ENCODE results near the gene RAX2. TPM values are rescaled to one million over a fixed set of nuclear protein-coding genes. Genes with fewer than 3 reads are reported as not detected.

RAX2 gene
- polyA plus RNA-seq, 1 donor from 2014 or later, result not detected

GRCh38 chr19:3762501-3763459, 9.2 kb downstream of the RAX2 start, which contains the start of gene MRPL54:
Gene MRPL54 (plus strand): TSS chr19:3762682. CDS start chr19:3762701, 19 bp downstream.
- Histone ChIP-seq H3F3A (ENCODE audit: insufficient read depth, low read length, poor library complexity, severe bottlenecking) (no peaks in the 10 kb centered on the region), H3K27ac (ENCODE audit: low read length) (peak within 1 kb of the TSS; percentile 95), H3K79me2 (replicated peaks; ENCODE audit: insufficient read depth, low read length) (peaks cover 7% of the 10 kb centered on the region), H3K27me3 (ENCODE audit: insufficient read depth, low read depth, low read length) (no peaks in the 10 kb centered on the region), H3K9me3 (ENCODE audit: low read length) (no peaks in the 10 kb centered on the region), H4K20me1 (ENCODE audit: insufficient read depth) (no peaks in the 10 kb centered on the region), H3K4me3 (ENCODE audit: low read length) (peak within 1 kb of the TSS; percentile 75), H3K4me2 (ENCODE audit: low read length) (no peak within 1 kb of the TSS), H3K9ac (ENCODE audit: low read length) (peak within 1 kb of the TSS; percentile 91), H3K9me2 (ENCODE audit: insufficient read depth, low read length) (no peaks in the 10 kb centered on the region), H3K36me3 (ENCODE audit: insufficient read depth, low read length) (no peaks in the 10 kb centered on the region), H2AFZ (ENCODE audit: low read depth, low read length) (peak within 1 kb of the TSS; percentile 48)
- TF ChIP-seq CTCF (IDR thresholded peaks at IDR 0.05; ENCODE audit: poor library complexity, severe bottlenecking) (no peak), POLR2AphosphoS5 (IDR thresholded peaks at IDR 0.05) (peak; percentile 97), EZH2 (IDR thresholded peaks at IDR 0.05; ENCODE audit: borderline replicate concordance, insufficient read depth, low read length, poor library complexity, severe bottlenecking) (no peak), EP300 (conservative IDR thresholded peaks at IDR 0.05; ENCODE audit: poor library complexity, severe bottlenecking) (peak; percentile 82), RAD21 (conservative IDR thresholded peaks at IDR 0.05) (peak; percentile 62), REST (IDR thresholded peaks at IDR 0.05; ENCODE audit: borderline replicate concordance) (peak; percentile 87), TAF1 (IDR thresholded peaks at IDR 0.05; ENCODE audit: low read depth) (peak; percentile 67), MXI1 (conservative IDR thresholded peaks at IDR 0.05; ENCODE audit: poor library complexity, severe bottlenecking) (peak; percentile 93), SMC3 (conservative IDR thresholded peaks at IDR 0.05; ENCODE audit: poor library complexity) (peak; percentile 65)

GRCh38 chr19:3762130-3762473, 9.9 kb downstream of the RAX2 start:
- Histone ChIP-seq H3K4me3 (ENCODE audit: low read length) (peak overlapping the region; percentile 70), H3K9ac (ENCODE audit: low read length) (no peak overlapping the region), H4K20me1 (ENCODE audit: insufficient read depth) (no peaks in the 10 kb centered on the region), H3F3A (ENCODE audit: insufficient read depth, low read length, poor library complexity, severe bottlenecking) (no peaks in the 10 kb centered on the region), H3K36me3 (ENCODE audit: insufficient read depth, low read length) (no peaks in the 10 kb centered on the region), H3K79me2 (replicated peaks; ENCODE audit: insufficient read depth, low read length) (peaks cover 7% of the 10 kb centered on the region), H3K9me3 (ENCODE audit: low read length) (no peaks in the 10 kb centered on the region), H3K27me3 (ENCODE audit: insufficient read depth, low read depth, low read length) (no peaks in the 10 kb centered on the region), H2AFZ (ENCODE audit: low read depth, low read length) (no peak overlapping the region), H3K9me2 (ENCODE audit: insufficient read depth, low read length) (no peaks in the 10 kb centered on the region), H3K27ac (ENCODE audit: low read length) (peak overlapping the region; percentile 95), H3K4me2 (ENCODE audit: low read length) (no peak overlapping the region)
- no peak for TF ChIP-seq EP300 (conservative IDR thresholded peaks at IDR 0.05; ENCODE audit: poor library complexity, severe bottlenecking)
- TF ChIP-seq EZH2 (IDR thresholded peaks at IDR 0.05; ENCODE audit: borderline replicate concordance, insufficient read depth, low read length, poor library complexity, severe bottlenecking), result no peak
- TF ChIP-seq POLR2AphosphoS5 (IDR thresholded peaks at IDR 0.05), result no peak
- no peak for TF ChIP-seq RAD21 (conservative IDR thresholded peaks at IDR 0.05)
- no peak for TF ChIP-seq SMC3 (conservative IDR thresholded peaks at IDR 0.05; ENCODE audit: poor library complexity)
- TF ChIP-seq REST (IDR thresholded peaks at IDR 0.05; ENCODE audit: borderline replicate concordance), result no peak
- no peak for TF ChIP-seq CTCF (IDR thresholded peaks at IDR 0.05; ENCODE audit: poor library complexity, severe bottlenecking)
- no peak for TF ChIP-seq TAF1 (IDR thresholded peaks at IDR 0.05; ENCODE audit: low read depth)
- TF ChIP-seq MXI1 (conservative IDR thresholded peaks at IDR 0.05; ENCODE audit: poor library complexity, severe bottlenecking), result no peak
